Measurements from ENCODE around the gene SAFB2. TPM values are rescaled to one million over a fixed set of nuclear protein-coding genes. Genes with fewer than 3 reads are reported as not detected.
A peak's percentile ranks its signal among the peaks of the same experiment; 100 is the strongest.

The SAFB2 gene
- total RNA-seq, 2 donors from 2014 or later: 67.3 to 92.3 TPM

DNA sequence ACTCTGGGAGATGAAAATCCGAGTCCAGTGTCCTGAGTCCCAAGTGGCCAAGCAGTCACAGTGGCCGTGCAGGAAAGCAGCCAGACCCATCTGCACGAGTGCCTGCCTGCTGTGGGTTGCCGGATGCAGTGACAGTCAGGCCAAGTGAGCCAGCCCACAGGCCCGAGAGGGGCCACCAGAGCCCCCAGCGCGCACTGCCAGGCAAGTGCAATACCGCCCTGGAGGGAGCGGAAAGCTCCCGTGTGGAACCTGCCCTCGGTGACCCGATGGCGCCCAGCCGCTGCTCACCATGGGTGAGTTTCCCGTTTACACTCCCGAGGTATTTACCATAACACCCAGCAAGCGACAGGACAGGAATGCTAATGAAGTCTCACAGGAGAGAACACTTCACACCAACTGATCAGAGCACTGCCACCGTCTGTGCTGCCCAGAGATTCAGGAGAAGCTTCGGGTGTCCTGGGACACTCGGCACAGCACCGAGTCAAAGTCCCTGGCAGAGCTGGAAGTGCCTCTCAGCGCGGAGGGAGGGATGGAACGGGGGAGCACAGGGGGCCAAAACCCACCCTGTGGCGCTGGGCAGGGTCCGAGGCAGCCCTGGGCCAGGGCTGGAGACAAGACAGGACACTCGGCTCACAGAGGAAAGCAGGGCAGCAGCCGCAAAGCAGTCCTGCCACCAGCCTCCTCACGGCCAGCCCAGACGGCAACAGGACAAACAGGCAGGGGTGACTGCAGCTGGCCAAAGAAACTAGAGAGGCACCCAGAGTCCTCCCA is 33.5 kb downstream of the SAFB2 start:
- intact Hi-C loops (cut with DNase I, micrococcal nuclease): no loop called here

DNA sequence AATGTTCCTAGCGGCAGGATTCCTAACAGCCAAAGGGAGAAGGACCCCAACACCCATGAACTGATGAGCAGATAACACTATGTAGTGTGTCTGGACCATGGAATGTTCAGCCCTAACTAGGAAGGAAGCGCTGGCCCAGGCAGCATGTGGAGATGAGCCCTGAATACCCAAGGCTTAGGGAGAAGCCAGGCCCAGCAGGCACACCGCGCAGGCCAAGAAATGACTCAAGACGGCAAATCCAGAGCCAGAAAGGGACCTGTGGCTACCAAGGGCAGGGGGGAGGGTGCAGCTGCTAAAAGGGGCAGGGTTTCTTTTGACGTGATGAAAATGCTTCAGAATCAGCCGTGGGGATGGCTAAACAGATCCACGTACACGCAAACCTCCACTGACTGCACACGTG is 34.1 kb downstream of the SAFB2 start:
- intact Hi-C loops (cut with DNase I, micrococcal nuclease): no loop called here
- DNase-seq (no peak), ATAC-seq (no peak)

More for the DNA sequence above, 33.5 kb downstream of the SAFB2 start:
- DNase-seq (no peak), ATAC-seq (no peak)

DNA sequence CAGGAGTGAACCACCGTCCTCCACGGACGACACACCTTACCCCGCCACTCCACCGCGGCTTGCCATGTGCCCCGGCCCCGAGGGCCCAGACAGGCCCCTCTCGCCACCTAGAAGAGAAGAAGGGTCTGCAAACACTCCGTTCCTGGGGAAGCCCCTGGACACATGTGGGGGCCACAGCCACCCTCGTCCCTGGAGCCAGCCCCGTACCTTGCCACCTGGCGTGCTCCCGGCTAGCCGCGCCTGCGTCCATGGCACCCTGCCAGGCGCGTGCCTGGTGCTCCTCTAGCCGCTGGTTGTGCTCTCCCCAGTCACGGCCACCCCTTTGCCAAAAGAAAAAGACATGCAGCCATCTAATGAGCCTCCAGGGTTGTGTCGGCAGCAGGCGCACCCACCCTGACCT is 34.9 kb downstream of the SAFB2 start:
- intact Hi-C loops (cut with DNase I, micrococcal nuclease): no loop called here
- ATAC-seq: no peak
- no peak for DNase-seq

DNA sequence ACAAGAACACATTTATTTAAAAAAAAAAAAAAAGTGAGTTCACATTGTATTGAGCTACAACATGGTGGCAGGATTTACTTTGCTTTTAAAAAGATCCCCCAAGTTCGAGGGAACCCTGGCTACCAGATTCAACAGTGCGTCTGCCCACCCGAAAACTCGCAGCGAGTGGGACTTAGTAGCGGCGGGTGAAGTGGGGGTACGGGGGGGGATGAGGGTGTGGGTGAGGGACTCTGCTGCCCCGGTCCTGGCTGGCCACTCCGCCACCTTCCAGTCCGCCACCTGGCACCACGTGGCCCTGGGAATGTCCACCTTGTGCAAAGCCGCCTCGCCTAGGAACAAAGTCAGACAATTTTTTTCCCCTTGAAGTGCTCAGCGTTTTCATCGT is 35.5 kb downstream of the SAFB2 start:
- DNase-seq (no peak), ATAC-seq (no peak)
- intact Hi-C loops (cut with DNase I, micrococcal nuclease): no loop called here

DNA sequence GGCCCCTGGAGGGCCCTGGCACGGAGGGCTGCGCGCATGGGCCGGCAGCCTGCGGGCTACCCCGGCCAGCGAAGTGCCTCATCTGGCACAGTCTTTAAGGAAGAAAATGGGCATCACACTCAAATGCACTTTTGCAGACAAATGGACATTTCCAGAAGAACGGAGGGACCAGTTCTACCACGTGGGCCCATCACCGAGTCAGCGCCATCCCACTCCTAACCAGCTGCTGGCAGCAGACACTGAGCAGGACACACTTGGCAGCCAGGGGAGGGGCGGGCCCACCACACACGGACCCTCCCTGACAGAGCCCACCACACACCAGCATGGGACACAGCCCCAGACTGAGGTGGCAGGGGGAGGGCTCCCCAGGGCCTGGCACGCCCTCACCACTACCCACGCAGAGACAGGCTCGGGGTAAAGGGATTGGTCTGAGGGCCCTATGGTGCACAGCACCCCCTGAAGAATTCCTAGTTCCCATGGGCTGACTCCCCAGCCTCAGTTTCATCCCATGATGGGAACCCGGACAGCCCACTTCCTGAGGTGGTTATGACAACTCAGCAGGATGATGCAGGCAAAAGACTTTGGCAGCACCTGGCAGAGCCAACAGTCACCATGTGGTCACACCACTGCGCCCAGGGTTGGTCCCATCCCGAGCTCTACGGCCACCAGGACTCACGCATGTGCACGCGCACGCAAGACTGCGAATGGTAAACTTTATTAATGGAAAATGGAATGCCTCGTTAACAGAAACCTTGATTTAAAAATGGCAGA is 36.1 kb downstream of the SAFB2 start:
- ATAC-seq: no peak
- DNase-seq: no peak
- intact Hi-C loops (cut with DNase I, micrococcal nuclease): no loop called here

DNA sequence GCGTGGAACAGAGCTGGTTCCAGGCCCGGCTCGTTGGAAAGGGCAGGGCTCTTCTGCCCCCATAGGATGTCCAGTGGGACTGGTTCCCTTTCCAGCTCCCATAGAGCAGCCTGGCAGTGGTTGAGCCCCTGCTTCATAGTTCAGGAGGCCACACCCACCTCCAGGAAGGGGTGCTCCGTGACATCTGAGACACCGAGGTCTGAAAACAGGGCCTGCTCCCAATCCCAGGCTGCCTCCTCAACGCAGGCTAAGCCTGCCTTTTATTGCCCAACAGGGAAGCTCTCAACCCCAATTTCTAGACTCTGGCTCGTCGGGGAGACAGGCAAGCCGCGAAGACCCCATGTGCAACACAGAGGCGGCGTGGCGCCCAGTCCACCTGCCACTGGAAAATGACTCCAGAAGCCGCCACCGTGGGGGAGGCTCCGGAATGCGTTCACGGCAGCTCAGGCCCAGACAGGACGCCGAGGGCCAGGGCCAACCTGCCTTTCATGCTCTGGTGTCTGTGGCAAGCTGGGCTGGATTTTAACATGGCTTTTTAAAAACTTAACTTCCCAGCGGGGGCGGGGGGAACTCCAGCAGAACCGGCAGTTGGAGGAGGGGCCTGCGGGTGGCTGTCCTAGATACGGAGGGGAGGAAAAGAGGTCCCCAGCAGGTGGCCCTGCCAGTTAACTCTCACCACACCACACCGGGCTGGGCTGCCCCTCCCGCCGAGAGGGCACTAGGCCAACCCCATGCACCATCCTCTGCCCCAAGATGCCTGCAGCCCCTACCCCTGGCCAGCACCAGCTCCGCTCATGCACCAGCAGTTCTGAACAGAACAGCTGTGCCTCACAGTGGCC is 36.9 kb downstream of the SAFB2 start:
- intact Hi-C loops (cut with DNase I, micrococcal nuclease): no loop called here
- DNase-seq: no peak
- ATAC-seq: peak; percentile 11

DNA sequence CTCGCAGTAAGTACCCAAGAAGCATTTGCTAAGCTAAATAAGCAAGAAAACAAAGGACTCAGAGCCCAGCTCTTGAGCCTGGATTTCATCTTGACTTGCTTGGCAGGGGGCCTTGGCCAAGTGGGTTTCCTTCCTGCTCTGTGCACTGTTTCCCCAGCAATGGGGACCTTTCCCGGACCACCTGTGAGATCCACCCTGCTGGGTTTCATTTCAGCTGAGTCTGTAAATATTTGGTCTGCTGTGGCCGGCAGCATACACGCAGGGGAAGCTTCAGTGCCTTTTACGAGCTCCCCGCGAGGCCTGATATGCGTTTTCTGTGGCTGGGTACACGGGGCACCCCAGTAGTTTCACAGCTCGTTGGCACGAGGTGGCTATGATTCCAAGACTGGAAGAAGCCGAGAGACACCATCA is 42.4 kb downstream of the SAFB2 start:
- intact Hi-C loops (cut with DNase I, micrococcal nuclease): no loop called here
- ATAC-seq (no peak), DNase-seq (no peak)

DNA sequence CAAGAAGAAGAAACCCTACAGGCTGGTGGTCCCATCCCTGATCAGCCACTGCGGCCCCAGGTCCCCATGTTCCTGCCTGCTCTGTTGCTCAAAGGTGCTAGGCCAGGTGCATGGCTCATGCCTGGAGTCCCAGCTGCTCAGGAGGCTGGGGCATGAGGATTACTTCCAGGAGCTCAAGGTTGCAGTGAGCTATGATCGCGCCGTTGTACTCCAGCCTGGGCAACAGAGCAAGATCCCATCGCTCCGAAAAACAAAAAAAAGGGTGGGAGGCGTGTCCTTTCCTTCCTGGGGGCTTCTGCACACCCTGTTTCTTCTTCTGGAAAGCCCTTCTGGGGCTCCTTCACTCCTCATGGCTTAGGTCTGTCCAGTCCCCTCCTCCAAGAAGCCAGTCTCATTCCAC is 42.9 kb downstream of the SAFB2 start:
- ATAC-seq: no peak
- intact Hi-C loops (cut with DNase I, micrococcal nuclease): loop anchor here in 1 of 2 donors (5.0 kb wide), 1 partner anchor 532 kb away; no protein-coding TSS in a partner anchor
- DNase-seq: no peak

DNA sequence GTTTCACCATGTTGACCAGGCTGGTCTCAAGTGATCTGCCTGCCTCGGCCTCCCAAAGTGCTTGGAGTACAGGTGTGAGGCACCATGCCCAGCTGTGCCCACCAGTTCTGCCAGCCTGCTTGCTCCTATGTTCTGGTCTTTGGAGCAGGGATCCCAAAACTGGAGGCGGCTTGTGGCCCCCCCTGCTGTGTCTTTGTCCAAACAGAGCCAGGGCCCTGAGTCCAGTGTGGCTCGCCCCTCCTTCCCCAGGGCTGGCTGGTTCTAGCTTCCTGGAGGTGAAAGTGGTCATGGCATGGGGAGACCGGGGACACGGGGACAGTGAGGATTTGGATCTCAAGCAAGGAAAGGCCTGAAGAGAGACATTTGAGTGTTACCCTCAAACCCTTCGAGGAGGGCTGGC is 43.3 kb downstream of the SAFB2 start:
- no peak for DNase-seq
- intact Hi-C loops (cut with DNase I, micrococcal nuclease): loop anchor here in 1 of 2 donors (5.0 kb wide), 1 partner anchor 532 kb away; no protein-coding TSS in a partner anchor
- no peak for ATAC-seq

DNA sequence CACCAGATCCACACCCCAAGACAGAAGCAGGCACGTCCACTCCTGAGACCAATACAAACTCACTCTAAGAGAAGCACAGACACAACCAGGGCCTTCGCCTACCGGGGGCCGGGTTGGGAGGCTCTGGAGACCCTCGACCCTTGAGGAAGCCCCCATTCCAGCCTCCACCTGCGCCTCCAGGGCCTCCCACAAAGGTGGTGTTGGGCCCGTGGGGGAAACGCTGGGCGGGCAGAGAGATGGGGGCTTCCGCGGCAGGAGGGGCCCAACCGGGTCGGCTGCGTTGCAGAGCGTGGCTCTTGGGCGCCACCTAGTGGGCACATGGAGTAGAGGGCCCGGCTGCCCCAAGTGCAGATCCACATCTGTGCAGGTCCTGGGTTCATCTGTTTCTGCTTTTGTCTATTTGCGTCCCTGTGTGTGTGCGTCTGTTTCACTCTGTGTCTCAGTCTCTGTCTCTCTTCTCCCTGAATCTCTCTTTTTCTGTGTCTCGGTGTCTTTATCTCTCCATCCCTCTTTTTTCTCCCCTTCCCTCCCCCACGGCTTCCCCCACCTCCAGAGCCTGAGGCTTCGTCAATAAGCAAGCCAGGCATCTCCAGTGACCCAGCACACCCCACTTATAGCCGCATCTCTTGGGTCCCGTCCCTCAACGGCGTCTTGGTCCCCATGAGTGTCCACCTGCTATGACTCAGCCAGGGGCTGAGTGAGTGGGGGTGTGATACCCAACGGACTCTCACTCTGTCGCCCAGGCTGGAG is 44.3 kb downstream of the SAFB2 start:
- DNase-seq: peak; percentile 36 to 83
- intact Hi-C loops (cut with DNase I, micrococcal nuclease): loop anchor here in 1 of 2 donors (5.0 kb wide), 1 partner anchor 531 kb away; no protein-coding TSS in a partner anchor
- peak; percentile 81 for ATAC-seq

DNA sequence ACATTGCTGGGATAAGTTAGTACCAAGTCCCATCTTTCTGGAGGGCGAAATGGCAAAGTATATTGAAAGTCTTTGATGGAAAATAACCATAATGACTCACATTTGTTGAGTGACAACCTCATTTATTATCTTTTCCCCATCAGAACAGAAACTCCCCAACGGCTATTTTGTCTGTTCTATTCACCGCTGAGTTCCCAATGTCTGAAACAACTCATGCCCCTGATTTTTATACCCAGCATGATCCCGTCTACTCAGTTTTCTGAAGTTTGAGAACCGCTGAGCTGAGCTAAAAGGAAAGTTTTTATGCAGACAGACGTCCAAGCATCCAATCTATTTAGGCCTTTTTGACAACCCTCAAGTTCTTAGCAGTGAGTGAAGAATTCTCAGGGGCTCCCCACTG is 47.0 kb downstream of the SAFB2 start:
- intact Hi-C loops (cut with DNase I, micrococcal nuclease): loop anchor here in 1 of 2 donors (5.0 kb wide), 1 partner anchor 528 kb away; no protein-coding TSS in a partner anchor
- ATAC-seq (no peak), DNase-seq (no peak)

DNA sequence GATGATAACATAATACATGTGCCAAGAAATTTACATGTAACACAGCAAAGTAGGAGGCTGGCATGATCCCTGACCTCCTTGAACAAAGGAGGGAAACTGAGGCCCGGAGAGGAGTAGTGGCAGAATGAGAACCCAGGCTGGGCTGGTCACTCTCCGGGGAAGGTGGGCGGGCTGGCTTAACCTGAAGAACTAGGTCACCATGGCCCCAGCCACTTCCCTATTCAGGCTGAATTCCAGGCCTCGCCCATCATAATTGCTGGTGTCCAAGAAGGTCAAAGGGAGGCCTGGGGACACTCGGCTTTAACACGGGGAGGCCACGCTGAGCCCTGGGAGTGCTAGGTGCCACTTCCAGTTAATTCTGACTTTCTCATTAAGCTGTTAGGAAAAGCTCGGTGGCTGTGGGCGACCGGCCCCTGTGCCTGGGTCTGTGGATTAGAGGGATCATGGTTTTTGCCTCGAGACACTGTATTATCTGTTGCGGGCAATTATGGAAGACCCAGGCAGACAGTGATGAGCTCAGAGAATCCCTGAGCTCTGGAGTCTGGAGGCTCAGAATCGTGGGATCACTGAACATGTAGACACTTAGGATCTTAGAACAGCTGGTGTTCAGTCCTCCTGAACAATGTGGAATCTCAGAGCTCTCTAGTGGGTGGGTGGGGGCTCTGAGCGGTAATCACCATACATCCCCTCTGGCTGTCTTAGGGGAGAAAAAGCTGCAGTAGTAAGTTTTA is 49.9 kb downstream of the SAFB2 start:
- intact Hi-C loops (cut with DNase I, micrococcal nuclease): no loop called here
- peak; percentile 69 to 73 for DNase-seq
- peak; percentile 93 for ATAC-seq

DNA sequence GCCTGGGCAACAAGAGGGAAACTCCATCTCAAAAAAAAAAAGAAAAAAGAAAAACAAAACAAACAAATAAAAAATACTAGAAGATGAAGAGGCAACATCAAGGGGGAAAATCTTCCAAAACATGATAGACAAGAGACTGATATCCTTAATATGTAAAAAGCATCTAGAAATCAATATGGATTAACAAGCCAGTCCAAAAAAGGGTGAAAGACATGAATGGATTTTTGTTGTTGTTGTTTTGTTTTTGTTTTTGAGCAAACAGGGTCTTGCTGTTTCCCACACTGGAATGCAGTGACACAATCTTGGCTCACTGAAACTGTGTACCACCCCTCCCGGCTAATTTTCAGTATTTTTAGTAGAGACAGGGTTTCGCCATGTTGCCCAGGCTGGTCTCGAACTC is 50.8 kb downstream of the SAFB2 start:
- ATAC-seq (no peak), DNase-seq (no peak)
- intact Hi-C loops (cut with DNase I, micrococcal nuclease): no loop called here

DNA sequence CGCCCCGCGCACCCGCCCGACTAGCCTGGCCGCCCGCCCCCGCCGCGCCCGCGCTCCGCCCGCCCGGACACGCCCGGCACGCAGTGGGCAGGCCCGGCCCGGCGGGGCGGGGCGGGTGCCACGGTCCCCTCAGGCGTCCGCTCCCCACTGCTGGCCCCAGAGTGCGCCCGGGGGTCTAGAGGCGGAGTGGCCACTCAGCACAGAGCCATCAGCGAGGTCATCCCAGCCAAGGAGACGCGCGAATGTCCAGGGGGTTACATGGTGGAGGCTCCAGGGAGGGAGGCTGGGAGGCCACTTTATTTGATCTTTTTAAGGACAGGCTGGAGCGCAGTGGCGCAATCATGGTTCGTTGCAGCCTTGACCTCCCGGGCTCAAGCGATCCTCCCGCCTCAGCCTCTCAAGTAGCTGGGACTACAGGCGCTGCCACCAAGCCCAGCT is 54.6 kb downstream of the SAFB2 start:
- intact Hi-C loops (cut with DNase I, micrococcal nuclease): no loop called here
- DNase-seq (peak in 1 of 2 donors; percentile 50), ATAC-seq (peak; percentile 74)

DNA sequence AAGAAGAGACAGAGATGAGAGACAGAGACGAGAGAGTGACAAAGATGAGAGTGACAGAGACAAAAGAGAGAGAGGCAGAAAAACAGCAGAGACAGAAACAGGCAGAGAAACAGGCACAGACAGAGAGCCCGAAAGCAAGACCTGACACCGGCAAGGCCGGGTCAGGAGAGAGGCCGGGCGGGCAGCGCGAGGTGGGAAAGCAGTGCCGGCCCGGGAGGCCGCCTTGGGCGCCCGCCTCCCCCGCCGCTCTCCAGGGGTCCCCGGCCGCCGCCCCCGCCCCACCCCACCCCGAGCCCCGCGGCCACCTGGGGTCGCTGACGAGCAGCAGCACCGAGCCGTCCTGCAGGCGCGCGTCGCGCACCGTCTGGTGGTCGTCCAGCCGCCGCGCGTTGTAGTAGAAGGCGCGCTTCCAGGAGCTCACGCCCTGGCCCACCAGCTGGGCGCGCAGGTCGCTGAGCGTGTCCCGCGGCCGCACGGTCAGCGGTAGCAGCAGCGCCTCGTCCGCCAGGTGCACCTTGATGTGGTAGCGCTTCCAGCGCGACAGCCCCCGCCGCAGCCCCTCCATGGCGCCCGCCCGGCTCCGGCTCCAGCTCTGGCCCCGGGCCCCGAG is 55.1 kb downstream of the SAFB2 start, which contains the start of gene TINCR:
Gene TINCR (minus strand): TSS at position 594 of the 610 bp plus-strand sequence.
- DNase-seq (no peak), ATAC-seq (peak; percentile 55)
- intact Hi-C loops (cut with DNase I, micrococcal nuclease): no loop called here

DNA sequence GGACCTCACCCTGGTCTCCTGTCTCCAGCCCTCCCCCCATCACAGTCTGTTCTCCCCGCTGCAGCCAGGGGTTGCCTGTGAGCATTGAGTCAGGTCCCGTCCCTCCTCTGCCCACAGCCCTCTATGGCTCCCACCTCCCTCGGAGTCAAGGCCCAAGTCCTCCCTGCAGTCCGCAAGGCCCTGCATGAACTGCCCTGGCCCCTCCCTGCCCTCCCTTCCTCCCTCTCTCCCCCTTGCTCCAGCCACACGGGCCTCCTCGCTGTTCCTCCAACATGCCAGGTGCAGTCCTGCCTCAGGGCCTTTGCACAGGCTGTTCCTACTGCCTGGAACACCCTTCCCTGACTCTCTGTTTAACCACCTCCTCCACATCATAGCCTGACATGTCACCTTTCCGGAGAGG is 57.6 kb downstream of the SAFB2 start:
- DNase-seq: no peak
- no peak for ATAC-seq
- intact Hi-C loops (cut with DNase I, micrococcal nuclease): no loop called here

DNA sequence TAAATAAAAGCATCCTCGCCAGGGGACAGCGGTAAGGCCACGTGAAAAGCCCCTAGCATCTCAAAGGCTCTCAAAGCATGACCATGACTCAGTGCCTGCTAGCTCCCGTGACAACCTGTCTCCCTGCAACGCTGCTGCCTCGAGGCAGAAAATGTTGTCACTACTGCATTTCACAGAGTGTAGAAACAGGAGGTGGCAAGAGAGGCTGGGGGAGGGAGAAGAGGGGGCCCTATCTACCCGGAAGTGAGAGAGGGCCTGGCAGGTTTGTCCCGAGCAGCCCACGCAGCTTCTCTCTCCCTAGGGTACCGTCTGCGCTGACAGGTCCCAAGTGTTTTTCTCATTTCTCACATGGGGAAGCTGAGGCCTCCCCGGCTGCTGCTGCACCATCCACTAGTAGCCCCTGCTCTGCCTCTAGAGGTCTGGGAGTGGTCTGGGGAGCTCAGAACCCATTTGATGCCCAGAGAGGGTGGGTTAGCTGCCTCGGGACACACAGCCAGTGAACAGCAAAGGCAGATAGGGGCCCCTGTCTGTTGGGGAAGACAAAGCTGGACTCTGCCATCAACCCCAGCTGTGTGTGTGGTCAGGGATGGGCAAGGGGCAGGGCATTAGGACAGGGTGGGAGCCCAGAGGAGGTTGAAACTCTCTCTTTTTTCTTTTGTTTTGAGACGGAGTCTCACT is 58.5 kb downstream of the SAFB2 start:
- DNase-seq (no peak), ATAC-seq (no peak)
- intact Hi-C loops (cut with DNase I, micrococcal nuclease): no loop called here

Data from left colon (tissue), 2 donors.